Activated CD4-positive, alpha-beta T cell treated with anti-CD3 and anti-CD28 coated beads, Interleukin-2, amount 50 U/mL, for 16 hours (primary cell): ENCODE measurements around the gene GSN.

Experiments used
- DNase-seq: peaks from one replicate; pipeline ENCODE4 v3.0.0-alpha.2; 2020

Gene GSN

DNA sequence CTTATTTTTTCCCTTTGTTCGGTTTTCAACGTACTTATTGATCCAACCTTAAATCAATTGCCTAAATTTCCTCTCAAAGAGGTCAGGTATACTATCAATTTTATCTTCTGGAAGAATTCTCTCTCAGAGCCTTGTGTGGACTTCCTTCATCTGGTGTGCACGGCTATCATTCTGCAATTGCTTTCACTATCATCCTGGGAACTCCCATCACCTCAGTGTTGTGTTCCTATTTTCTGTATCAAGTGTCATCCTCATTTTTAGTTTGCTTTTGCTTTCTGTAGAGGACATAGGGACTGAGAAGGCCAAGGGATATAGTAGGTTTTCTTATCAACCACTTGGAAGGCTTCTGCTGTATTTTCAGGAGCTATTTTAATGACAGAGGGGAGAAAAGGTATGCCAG is 90.8 kb downstream of the GSN start:
- DNase-seq, result no peak

GRCh38 chr9:121359351-121360294 is 91.7 kb downstream of the GSN start:
- DNase-seq, result no peak

GRCh38 chr9:121360601-121361374 is 92.8 kb downstream of the GSN start:
- no peak for DNase-seq

DNA sequence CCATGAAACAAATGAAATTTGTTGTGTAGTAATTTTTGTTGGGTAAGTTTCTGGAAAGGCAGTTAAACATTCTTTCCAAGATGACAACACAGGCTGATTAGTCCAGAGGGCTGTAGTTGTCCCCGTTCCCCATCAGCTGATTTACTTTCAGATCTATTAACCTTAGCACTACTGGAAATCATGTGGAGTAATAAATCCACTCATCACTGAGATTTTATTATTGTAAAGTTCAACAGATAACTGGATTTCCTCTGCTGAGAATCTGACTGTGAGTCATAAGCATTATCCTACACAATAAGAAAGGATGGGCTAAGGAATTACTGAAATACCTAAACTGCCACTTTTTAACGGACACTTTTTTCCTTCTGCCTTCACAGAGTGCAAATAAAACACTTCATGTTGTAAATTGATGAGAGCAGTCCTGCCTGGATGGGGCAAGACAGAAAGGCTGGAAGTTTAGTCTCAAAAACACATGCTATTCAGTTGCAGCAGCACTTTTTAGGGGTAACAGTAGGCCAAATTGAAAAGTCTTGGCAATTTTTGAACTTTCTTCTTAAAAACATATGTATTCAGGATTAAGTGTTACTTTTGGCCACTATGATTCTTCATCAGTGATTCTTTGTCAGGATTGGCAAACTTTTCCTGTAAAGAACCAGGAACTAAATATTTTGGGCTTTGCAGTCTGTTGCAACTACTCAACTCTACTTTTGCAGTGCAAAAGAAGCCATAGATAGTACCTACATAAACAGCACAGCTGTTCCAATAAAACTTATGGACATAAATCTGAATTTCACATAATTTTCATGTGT is 95.1 kb downstream of the GSN start:
- DNase-seq, result no peak

DNA sequence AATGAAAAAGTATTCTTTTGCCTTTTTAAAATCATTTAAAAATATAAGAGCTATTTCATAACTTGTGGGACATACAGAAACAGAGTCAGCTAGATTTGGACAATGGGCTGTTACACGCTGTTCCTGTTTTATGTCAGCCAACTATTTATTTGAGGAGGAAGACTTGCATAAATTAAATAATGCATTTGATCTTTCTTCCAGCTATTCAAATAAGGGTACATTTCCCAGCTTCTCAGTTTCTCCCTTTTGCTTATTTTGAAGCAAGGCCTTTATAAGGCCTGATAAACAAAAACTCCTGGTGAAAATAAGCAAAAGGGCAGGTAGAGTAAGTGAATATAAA is 95.6 kb downstream of the GSN start:
- DNase-seq, result no peak

DNA sequence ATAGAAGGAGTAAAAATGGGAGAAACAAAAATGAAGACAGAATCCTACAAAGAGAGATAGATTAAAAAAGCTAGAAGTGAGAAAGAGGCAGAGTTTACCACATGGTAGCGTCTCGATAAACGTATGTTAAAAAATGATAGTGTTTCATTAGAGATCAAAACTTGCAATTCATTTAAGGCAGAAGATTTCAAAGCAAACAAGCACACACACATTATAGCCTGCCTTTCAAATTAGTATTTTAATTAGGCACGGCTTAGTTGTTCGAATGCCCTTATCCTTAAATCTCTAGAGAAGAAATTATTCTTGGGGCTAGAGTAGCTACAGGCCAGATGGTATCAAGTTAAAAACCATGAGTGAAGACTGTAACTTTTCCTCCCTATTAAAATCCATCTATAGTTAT is 96.1 kb downstream of the GSN start:
- no peak for DNase-seq

DNA sequence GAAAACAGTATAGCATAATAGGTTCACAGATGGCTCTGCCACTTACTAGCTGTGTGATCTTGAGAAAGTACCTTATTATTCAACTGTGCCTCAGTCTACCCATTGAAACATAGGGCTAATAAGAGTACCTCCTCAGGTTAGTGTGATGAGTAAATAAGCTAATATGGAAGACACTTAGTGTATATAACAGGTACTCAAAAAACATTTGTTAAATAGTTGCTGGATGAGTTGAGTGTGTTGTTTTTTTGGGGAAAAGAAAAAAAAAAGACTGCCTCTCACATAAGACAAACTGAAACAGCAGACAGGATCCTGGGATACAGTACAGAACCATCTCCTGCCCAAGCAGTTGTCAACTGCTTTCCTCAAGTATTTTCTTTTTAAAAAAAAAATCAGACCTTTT is 96.9 kb downstream of the GSN start:
- DNase-seq, result no peak

DNA sequence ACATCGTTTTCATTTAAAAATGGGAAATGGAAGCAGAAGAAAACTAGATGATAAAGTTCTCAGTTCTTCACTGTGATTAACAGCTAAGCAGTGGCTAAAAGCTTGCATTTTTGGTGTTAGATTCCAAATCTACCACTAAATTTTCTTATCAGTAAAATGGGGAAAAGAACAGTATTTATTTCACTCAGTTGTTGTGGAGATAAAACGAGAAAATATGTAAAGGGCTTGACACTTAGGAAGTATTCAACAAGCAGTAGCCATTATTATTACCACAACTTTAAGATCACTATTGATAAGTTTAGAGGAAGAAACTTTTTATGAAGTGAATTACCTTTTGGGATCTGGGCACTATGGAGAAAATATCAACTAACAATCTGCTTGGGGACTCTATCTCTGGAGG is 97.6 kb downstream of the GSN start:
- DNase-seq, result no peak

DNA sequence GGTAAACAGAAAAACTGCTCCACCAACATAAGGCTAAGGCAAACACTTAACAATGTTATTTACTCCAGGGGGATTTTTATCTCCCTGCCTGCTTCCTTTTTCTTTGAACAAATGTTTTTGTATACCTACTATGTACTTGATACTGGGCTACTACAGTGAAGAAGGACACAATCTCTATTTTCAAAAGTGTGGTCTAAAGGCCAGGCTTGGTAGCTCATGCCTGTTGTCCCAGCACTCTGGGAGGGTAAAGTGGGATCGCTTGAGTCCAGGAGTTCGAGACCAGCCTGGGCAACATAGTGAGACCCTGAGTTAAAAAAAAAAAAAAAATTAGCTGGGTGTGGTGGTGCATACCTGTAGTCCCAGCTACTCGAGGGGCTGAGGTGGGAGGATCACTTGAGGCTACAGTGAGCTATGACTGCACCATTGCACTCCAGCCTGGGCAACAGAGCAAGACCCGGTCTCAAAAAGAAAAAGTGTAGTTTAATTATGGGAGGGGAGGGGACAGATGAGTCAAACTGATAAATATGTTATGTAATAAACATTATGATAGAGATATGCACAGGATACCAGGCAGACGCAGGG is 98.7 kb downstream of the GSN start:
- no peak for DNase-seq

- DNase-seq, result no peak
Measured at GRCh38 chr9:121367306-121368137, 99.6 kb downstream of the GSN start.

GRCh38 chr9:121368138-121368522 is 100.2 kb downstream of the GSN start:
- no peak for DNase-seq

DNA sequence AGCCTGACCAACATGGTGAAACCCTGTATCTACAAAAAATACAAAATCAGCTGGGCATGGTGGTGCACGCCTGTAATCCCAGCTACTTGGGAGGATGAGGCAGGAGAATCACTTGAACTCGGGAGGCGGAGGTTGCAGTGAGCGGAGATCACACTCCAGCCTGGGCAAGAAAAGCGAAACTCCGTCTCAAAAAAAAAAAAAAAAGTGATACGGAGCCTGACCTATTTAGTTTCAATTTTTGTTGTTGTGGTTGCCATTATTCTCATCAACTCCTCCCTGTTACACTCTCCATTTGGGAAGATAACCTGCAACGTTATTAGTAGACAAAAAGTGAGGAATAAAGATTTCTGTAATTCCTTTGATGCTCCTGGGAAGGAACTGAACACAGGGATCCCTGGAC is 100.8 kb downstream of the GSN start:
- DNase-seq, result peak; percentile 27

DNA sequence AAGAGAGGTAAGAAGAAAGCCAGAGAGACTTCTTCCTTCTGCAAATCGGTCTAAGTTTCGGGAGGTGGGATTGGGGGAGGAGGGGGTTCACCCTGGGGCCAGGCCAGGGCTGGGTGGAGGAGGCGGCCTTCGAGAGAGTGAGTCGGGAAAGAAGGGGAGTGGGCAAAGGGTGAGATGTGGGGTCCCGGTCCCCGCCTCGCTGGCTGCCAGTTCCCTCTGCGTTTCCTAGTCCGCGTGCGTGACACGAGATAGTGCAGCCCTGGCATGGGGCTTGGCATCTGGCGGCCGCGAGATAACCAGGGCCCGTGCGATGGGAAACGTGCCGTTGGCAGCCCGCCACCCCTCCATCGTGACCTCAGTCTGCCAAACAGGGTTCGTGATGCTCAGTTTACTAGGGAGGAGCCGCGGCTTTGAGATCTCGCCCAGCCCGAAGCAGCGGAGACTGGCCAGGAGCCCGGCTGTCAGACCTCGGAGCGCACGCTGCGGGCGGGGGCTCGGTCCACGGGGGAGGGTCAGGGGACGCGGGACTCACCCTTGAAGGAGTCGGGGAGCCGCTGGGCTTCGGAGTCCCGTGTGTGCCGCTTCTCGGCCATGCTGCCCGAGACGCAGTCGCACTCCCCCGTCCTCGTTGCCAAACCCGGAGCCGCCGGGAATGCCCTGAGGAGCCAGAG is 101.8 kb downstream of the GSN start, which contains the start of gene STOM:
Gene STOM, minus strand, starts transcription at position 656 of the 671 bp plus-strand sequence. Its CDS starts 63 bp downstream, at position 593.
- peak; percentile 61 for DNase-seq

GRCh38 chr9:121371495-121372061 is 103.6 kb downstream of the GSN start:
- DNase-seq, result no peak

DNA sequence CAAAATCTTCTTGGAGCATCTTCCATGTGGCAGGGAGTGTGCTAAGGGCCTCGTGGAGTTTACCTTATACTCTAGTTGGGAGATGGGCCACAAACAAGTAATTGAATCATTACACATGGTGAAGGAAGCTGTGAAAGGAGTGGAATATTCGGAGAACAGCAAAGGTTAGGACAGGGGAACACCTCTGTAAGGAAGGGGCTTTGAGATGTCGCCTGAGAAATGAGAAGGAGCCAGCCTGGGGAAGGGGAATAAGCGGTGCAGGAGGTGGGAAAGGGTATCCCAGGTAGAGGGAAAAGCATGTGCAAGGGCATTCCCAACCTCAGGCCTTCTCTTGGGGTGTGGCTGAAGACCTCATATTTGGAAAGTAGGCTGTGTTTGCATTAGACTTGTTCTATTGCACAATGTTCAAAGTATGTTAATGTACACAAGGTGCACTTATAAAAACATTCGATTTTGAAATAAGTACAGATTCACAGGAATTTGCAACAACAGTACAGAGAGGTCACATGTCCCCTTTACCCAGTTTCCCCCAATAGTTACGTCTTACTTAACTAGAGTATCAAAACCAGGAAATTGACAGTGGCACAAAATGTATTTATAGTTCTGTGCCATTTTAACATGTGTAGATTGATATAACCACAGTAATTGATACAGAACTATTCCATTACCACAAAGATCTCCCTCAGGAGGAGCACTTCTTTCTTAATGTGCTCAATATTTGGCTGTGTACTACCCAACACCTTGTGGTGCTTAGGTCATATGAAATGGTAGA is 104.5 kb downstream of the GSN start:
- DNase-seq, result no peak

DNA sequence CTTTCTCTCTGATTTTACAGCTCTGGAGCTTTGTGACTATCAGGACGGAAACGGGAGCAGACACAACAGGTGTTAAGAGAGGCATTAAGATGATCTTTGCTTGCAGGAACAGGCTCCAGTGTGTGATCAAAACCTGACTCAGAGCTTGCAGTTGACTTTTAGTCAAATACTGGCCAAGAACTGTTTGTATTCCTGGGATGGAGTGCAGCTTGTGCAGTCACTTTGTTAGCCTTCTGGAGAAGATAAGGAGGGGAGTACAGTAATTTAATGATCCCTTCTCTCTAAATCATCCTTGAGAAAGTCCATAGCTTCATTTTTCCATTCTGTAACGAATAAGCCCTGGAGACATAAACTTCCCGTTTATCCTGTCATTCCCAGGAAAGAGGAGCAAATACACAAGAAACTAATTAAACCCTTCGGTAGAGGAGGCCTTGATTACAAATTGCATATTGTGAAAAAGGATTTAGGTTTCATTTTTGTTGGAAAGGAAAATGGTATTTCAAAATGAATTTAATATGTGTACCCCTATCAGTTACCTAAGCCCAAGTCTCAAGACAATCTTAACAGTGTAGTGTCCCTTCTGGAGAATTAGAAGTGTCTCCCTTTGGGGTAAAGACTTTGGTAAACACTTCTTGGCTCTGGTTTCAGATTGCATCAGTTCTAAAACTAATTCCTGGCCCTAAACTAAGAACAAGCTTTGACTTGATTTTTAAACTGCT is 105.2 kb downstream of the GSN start:
- DNase-seq, result no peak

DNA sequence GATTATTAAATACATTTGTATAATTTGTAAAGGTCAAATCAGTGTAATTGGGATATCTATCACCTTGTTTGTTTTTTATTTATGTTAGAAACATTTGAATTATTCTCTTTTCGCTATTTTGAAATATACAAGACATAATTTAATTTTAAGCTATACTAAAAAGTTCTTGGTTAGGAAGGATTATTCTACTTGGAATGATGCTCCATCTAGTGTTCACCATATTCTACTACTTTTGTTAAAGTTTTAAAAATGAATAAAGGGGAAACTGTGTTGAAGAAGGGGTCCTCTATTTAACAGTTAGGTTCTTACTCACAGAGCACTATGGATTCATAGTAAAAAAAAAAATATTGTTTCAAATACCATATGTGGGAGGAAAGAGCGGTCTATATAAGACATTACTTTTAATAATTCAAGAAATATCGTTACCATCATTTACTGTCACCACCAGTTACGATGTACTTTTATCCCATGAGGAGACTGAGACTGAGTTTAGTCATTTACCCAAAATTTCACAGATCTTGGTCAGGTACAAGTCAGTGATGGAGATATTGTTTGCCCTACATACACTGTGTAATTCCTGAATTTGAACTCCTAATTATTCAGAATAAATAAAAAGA is 108.4 kb downstream of the GSN start:
- DNase-seq, result no peak

GRCh38 chr9:121380846-121381245 is 112.9 kb downstream of the GSN start:
- no peak for DNase-seq
